ENCODE results near the gene ASB18.
"Not testable (repeated sequence)": the region's sequence is repeated elsewhere in the genome, so short reads cannot be mapped to it uniquely, and the experiment has no call there.

ASB18 gene

GRCh38 chr2:236284208-236284607, 20.0 kb upstream of the ASB18 start:
- no peak for DNase-seq

GRCh38 chr2:236282406-236282805, 18.2 kb upstream of the ASB18 start:
- DNase-seq: no peak

DNA sequence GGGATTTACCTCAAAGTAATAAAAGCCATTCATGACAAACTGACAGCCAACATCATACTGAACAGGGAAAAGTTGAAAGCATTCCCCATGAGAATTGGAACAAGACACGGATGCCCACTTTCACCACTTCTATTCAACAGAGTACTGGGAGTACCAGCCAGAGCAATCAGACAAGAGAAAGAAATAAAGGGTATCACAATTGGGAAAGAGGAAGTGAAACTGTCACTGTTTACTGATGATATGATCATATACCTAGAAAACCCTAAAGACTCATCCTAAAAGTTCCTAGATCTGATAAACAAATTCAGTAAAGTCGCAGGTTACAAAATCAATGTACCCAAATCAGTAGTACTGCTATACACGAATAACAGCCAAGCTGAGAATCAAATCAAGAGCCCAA, 17.2 kb upstream of the ASB18 start:
- no peak for DNase-seq

DNA sequence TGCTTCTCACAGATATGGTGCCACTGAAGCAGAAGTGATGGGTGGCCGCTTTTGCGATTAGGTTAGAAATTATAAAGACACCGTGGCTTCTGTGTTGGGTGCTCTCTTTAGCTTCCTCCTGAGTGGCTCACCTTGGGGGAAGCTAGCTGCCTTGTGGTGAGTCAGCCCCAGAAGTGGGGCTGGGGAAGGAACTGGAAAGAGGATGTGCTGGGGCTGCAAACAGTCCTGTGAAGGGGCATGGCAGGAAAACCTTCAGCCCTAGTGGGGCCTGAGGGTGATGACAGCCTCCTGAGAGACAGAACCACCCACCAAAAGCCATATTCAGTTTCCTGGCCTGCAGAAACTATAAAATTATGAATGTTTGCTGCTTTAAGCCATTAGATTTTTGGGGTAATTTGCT, 8.9 kb upstream of the ASB18 start:
- DNase-seq: no peak

DNA sequence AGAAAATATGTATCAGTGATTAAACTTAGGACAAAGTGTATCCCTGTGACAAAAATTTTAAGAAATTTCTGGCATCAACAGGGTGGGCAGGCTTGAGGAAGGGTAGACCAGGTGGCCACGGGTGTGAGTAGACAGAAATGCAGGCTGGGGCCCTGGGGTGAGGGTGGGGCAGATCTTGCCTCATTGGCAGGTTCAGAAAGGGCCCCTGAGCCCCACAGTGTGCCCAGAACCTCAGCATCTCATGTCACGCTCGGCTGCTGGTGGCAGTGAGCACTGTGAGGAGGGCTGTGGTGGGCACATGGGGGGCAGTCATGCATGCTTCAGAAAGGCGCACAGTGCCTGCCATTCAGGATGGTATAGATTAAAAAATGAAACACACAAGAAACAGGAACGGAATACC, 7.6 kb upstream of the ASB18 start:
- no peak for DNase-seq

DNA sequence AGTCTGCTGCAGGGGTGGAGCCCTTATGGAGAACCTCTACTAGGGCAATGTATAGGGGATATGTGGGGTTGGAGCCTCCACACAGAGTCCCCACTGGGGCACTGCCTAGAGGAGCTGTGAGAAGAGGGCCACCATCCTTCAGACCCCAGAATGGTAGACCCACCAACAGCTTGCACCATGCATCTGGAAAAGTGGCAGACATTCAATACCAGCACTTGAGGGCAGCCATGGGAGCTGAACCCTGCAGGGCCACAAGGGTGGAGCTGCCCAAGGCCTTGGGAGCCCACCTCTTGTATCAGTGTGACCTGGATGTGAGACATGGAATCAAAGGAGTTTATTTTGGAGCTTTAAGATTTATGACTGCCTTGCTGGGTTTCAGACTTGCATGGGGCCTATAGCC, 5.7 kb upstream of the ASB18 start:
- not testable (repeated sequence) for DNase-seq

- no peak for DNase-seq
Measured at GRCh38 chr2:236265675-236266074, 1.5 kb upstream of the ASB18 start.

- no peak for DNase-seq
Measured at GRCh38 chr2:236262238-236262637, 2.0 kb downstream of the ASB18 start.

- DNase-seq: no peak
Measured at GRCh38 chr2:236261452-236261851, 2.8 kb downstream of the ASB18 start.

DNA sequence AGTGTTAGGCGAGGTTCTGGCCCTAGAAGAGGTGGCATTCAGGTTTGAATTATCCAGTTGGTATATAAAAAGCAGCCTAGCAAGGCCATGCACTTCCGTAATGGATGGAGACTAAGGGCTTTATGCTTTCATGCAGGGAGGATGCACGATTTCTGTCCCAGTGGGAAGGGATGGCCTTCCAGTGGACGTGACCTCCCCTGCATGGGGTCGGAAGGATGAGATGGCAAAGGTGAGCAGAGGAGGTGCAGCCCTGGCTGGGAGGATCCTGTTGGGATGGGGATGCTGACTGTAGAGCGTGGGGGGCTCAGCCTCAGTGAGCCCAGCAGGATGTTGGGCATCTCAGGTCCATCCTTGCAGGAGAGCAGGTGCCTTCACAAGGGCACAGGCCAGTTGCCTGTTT, 4.8 kb downstream of the ASB18 start:
- DNase-seq: no peak

GRCh38 chr2:236257575-236257974, 6.6 kb downstream of the ASB18 start:
- no peak for DNase-seq

GRCh38 chr2:236257136-236257535, 7.1 kb downstream of the ASB18 start:
- DNase-seq: no peak

DNA sequence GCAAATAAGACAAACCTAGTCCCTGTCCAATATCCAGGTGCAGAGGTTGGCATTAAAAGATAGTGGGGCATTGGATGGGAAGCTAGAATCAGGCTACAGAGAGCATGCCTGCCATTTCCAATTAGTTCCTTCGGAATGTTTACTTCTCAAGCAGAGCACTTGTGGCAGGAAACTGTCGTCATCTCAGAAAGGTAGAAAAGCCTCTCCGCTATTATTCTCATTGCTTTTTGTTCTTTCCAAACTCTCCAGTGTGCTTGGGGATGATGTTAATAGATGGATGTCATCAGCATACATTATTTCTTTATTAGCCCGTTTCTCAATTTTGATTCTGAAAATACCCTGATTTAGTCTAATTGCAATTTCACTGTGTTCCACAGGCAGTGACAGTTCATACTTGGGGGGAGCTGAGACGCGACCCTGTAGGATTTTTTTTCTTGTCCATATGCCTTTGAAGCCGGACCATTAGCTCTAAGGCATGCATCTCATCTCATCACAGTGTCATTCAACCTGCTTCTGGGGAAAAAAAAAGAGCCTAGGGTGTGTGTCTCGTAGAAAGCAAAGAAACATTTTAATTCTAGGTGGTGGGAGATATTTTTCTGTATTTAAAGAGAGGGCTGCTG, 7.7 kb downstream of the ASB18 start:
- DNase-seq: no peak

DNA sequence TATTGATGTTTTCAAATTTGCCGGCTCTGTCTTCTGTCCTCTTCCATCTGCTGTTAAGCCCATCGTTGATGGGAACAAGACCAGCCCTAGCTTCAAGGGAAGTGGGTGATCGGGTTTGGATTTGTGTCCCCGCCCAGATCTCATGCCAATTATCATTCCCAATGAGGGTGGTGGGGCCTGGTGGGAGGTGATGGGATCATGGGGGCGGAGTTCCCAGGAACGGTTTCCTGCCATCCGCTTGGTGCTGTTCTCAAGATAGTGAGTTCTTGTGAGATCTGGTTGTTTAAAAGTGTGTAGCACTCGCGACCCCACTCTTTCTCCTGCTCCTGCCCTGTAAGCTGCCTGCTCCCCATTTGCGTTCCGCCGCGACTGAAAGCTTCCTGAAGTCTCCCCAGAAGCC, 9.5 kb downstream of the ASB18 start:
- no peak for DNase-seq

DNA sequence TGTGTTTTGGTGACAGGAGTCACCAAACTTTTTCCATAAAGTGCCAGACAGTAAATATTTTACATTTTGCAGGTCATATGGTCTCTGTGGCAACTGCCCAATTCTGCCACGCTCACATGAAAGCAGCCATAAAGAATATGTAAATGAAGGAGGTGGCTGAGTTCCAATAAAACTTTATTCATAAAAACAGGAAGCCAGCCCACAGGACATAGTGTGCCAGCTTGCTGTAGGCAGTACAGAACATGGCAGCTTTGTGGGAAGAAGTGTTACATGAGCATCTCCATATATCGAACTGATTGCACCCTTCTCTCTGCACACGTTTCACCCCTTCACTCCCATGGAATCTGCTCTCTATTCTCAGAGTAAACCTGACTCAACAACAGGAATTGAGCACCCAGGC, 10.2 kb downstream of the ASB18 start:
- DNase-seq: no peak

GRCh38 chr2:236252602-236253001, 11.6 kb downstream of the ASB18 start:
- no peak for DNase-seq

DNA sequence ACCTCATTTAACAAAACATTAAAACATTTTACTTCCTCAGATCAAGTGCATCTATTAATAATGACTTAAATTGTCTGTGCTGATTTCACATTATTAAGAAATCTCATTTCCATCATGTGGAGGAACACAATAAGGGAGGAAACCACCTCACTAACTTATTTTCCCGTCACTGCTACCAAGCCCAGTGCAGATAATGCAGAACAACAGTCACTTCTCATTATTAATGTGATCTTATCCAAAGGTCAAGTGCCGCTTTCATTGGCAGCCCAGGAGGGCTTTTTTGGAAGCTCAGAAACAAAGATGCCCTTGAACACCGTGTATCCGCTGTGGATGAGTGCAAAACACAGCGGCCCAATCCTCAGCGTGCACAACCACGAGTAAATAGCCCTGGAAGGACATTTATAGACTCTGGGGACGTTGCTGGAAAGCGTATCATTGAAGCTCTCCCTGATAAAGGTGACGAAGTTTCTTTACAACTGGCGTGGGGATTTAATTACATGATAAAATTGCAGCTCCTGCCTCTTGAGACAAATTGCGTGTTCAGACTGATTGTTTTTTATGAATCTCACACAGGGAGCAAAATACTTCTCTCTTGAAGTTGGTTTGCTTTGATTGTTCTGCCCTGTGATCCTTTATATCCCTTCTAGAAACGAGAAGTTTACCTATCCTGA, 13.2 kb downstream of the ASB18 start:
- DNase-seq: no peak

DNA sequence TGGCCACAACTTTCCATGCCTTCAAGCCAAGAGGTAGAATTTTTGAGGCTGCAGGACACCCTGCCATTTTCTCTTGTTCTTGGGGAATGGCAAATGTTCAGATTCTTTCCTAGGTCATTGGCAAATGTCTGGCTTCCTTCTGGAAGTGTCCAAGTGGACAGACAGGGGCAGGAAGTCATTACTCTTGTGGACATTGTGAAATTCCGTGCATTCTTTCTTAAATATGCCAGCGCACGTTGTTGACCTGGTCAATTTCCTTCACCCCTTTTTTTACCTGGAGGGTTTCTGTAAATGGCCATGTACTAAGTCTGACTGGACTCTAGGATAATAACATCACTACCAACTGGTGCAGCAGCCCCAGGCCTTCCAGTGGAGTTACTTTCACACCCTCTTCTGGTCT, 13.9 kb downstream of the ASB18 start:
- DNase-seq: no peak

GRCh38 chr2:236249066-236249465, 15.1 kb downstream of the ASB18 start:
- no peak for DNase-seq

- DNase-seq: no peak
Measured at GRCh38 chr2:236246711-236247246, 17.4 kb downstream of the ASB18 start.

DNA sequence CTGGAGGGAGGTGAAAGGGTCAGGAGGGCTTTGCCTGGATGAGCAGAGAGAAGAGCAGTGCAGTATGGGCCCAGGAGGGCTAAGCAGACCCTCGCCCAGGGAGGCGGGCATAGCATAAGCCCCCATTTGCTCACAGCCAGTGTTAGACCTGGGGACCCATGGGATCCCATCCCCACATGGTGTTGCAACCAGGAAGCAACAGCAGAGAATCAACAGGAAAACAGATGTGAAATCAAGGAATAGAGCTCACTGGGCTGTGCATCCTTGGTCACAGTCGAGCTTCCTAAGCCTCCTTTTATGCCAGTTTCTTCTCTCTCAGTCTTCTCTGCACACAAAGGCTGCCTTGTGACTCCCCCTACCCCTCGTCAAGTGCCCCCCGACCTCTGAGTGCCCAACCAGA, 19.9 kb downstream of the ASB18 start:
- no peak for DNase-seq

DNA sequence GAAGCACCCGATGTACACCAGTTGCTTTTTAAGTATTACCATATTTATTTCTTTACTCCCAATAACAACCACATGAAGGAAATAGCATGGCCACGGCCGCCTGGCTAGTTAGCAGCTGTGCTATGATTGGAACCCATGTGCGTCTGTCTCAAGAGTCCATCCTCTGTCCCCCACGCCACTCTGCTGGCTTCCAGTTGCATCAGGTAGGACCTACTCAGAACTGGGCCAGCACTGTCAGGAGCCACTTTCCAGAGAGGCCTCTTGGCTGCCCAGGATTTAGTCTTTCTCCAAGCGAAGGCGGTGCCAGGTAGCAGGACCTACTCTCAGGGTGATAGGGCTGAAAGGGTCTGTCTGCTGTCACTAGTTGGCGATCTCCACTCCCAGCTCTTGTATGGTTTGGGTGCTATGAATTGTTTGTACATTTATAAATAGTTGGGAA, 22.1 kb downstream of the ASB18 start:
- no peak for DNase-seq

GRCh38 chr2:236241181-236242056, 22.8 kb downstream of the ASB18 start:
- no peak for DNase-seq

All from activated gamma-delta T cell treated with Interleukin-2 at 50 U/mL for 16 hours (primary cell).